K562 (cell line): ENCODE data around the gene FAM83E. TPM values are rescaled to one million over a fixed set of nuclear protein-coding genes. Genes with fewer than 3 reads are reported as not detected.

Source experiments
- CBFA2T2 ChIP-seq: fragments of 450-650 bp; conservative IDR thresholded peaks from 2 replicates; pipeline ENCODE4 v1.6.1; 2017; ENCODE audit warnings: mild to moderate bottlenecking
- HDAC1 ChIP-seq, 2 experiments: fragments of 450-650 bp; IDR thresholded peaks; 2 replicates each; pipeline ENCODE4 v1.6.1; 2016 to 2017; ENCODE audit warnings: inconsistent platforms in 1 of 2, mild to moderate bottlenecking in 1 of 2, moderate library complexity in 1 of 2
- HDAC2 ChIP-seq: fragments of 450-650 bp; IDR thresholded peaks from 2 replicates; pipeline ENCODE4 v1.6.1; 2016; ENCODE audit warnings: mild to moderate bottlenecking
- RCOR1 ChIP-seq, 2 experiments: IDR thresholded peaks; 2 replicates each; pipeline ENCODE4 v1.6.1; 2012; ENCODE audit warnings: low read depth in 2 of 2, low read length in 2 of 2, borderline replicate concordance in 1 of 2, improper control_type of control experiment in 1 of 2
- TCF3 ChIP-seq: sonication (generic); formaldehyde crosslinking; IDR thresholded peaks from 2 replicates; pipeline ENCODE4 v1.4.0; 2020; ENCODE audit warnings: mild to moderate bottlenecking, missing genetic modification reagents
- polyA plus RNA-seq, 8 experiments: library from polyadenylated mRNA; depleted of rRNA in 4 of 8; stranded (reverse) in 5 of 8; unstranded in 3 of 8; fragments of >200 nt; fragmentation: Nextera tagmentation in 2 of 8; fragmentation: Illumina TruSeq in 1 of 8; extraction: Ambion mirVana in 2 of 8; extraction: Trizol in 1 of 8; gene quantifications; 2 replicates each; pipeline versions ENCODE4 v1.2.1 to v1.2.3, GENCODE V29; 2011 to 2014; ENCODE audit warnings: inconsistent platforms in 1 of 8, missing spikeins in 1 of 8
- total RNA-seq, 7 experiments: library from RNA; depleted of rRNA in 6 of 7; stranded (reverse); fragments of >200 nt in 6 of 7; fragmentation: Illumina TruSeq in 2 of 7; extraction: Trizol in 2 of 7; gene quantifications; 2 replicates each; pipeline versions ENCODE4 v1.2.1 to v1.2.3, GENCODE V29; 2011 to 2021; ENCODE audit warnings: low replicate concordance in 1 of 7
- TF ChIP-seq, protein P1 (sequence below): fragments of 450-650 bp; IDR thresholded peaks from 2 replicates; pipeline ENCODE4 v1.6.1; 2016; ENCODE audit warnings: low read depth
- TF ChIP-seq, protein P2 (sequence below): sonication (generic); formaldehyde crosslinking; IDR thresholded peaks from 2 replicates; pipeline ENCODE4 v1.8.0; 2022; ENCODE audit warnings: missing genetic modification reagents, mild to moderate bottlenecking, moderate library complexity, borderline replicate concordance

The FAM83E gene
- total and polyA plus RNA-seq, 9 of the 15 experiments (the other 6 are each of a cell fraction or from before 2014, with no cell fraction given), result 0.15 to 0.87 (median 0.29) TPM; not detected in 4

DNA sequence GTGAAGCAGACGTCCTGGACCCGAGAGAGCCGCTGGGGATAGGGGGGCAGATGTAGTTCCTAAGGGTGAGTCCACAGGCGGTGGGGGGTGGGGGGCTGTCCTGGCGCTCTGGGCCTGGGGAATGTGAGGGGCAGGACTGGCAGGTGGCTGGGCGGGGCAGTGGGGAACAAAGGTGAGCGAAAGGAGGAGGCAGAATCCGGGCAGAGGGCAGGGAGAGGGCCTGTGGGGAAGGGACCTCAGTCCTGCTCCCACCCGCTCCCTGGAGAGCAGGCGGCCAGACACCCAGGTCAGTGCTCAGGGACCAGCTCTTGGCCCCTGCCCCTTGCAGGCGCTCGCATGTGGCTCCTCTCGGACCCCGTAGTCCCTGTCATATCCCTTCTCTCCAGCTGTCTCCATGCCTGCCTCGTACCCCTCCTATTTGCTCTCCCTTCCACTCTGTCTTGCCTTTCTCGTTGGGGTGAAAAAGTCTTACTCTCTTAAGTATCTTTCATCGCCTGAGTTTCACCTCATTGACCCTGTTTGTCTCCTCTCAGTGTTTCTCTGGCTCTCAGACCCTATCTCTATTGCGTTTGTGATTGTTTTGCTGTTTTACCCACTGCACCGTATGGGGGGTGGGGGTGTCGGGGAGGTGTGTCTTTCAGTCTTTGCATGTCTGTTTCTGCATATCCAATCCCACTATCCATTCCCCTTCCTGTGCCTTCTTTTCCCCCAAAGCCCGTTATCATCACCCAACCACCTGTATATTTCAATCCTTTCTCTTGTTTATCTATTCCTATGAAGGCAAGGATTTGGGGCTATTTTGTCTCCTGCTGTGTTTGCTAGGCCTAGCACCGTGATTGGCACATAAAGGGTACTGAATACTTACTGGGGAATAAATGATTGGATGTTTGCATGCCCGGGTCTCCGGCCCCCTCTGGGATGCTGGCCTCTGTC, 10.2 kb upstream of the FAM83E start (continued):
- TF ChIP-seq, protein P1, sequence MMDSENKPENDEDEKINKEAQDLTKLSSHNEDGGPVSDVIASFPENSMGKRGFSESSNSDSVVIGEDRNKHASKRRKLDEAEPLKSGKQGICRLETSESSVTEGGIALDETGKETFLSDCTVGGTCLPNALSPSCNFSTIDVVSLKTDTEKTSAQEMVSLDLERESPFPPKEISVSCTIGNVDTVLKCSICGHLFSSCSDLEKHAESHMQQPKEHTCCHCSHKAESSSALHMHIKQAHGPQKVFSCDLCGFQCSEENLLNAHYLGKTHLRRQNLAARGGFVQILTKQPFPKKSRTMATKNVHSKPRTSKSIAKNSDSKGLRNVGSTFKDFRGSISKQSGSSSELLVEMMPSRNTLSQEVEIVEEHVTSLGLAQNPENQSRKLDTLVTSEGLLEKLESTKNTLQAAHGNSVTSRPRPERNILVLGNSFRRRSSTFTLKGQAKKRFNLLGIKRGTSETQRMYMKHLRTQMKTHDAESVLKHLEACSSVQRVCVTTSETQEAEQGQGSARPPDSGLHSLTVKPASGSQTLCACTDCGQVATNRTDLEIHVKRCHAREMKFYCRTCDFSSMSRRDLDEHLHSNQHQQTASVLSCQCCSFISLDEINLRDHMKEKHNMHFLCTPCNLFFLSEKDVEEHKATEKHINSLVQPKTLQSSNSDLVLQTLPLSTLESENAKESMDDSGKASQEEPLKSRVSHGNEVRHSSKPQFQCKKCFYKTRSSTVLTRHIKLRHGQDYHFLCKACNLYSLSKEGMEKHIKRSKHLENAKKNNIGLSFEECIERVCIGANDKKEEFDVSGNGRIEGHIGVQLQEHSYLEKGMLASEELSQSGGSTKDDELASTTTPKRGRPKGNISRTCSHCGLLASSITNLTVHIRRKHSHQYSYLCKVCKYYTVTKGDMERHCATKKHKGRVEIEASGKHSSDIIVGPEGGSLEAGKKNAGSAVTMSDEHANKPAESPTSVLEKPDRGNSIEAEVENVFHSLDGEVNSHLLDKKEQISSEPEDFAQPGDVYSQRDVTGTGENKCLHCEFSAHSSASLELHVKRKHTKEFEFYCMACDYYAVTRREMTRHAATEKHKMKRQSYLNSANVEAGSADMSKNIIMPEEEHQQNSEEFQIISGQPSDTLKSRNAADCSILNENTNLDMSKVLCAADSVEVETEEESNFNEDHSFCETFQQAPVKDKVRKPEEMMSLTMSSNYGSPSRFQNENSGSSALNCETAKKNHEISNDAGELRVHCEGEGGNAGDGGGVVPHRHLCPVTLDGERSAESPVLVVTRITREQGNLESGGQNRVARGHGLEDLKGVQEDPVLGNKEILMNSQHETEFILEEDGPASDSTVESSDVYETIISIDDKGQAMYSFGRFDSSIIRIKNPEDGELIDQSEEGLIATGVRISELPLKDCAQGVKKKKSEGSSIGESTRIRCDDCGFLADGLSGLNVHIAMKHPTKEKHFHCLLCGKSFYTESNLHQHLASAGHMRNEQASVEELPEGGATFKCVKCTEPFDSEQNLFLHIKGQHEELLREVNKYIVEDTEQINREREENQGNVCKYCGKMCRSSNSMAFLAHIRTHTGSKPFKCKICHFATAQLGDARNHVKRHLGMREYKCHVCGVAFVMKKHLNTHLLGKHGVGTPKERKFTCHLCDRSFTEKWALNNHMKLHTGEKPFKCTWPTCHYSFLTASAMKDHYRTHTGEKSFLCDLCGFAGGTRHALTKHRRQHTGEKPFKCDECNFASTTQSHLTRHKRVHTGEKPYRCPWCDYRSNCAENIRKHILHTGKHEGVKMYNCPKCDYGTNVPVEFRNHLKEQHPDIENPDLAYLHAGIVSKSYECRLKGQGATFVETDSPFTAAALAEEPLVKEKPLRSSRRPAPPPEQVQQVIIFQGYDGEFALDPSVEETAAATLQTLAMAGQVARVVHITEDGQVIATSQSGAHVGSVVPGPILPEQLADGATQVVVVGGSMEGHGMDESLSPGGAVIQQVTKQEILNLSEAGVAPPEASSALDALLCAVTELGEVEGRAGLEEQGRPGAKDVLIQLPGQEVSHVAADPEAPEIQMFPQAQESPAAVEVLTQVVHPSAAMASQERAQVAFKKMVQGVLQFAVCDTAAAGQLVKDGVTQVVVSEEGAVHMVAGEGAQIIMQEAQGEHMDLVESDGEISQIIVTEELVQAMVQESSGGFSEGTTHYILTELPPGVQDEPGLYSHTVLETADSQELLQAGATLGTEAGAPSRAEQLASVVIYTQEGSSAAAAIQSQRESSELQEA, result peak; percentile 76
- TF ChIP-seq HDAC2 (peak; percentile 57; the same call in 1 of the 2 replicates), RCOR1 (IDR thresholded peaks at IDR 0.05; ENCODE audit: borderline replicate concordance in 1 of 2, low read depth in 2 of 2, low read length in 2 of 2) (peak in 1 of 2 experiments; percentile 73; a peak in 2 of 4 replicates), CBFA2T2 (peak; percentile 55; the same call in 1 of the 2 replicates), TCF3 (peak; percentile 50), HDAC1 (IDR thresholded peaks at IDR 0.05) (peak in 1 of 2 experiments; percentile 76; a peak in 2 of 4 replicates)
- TF ChIP-seq, protein P2, sequence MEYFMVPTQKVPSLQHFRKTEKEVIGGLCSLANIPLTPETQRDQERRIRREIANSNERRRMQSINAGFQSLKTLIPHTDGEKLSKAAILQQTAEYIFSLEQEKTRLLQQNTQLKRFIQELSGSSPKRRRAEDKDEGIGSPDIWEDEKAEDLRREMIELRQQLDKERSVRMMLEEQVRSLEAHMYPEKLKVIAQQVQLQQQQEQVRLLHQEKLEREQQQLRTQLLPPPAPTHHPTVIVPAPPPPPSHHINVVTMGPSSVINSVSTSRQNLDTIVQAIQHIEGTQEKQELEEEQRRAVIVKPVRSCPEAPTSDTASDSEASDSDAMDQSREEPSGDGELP (CRISPR knock-in tag), result 0 out of 2 replicates have a peak, but pooled peaks have one; percentile 21
